ENCODE measurements around the gene DENND1A.

- TF ChIP-seq GATA3 (IDR thresholded peaks at IDR 0.05; ENCODE audit: low read depth, low read length), result no peak
- no peak for TF ChIP-seq GATA2 (IDR thresholded peaks at IDR 0.05; ENCODE audit: low read depth, low read length)
These were observed 11.0 kb upstream of the DENND1A start for GRCh38 chr9:123940721-123941523.

Data from SH-SY5Y (cell line).